ENCODE results near the gene F8A3. TPM values are rescaled to one million over a fixed set of nuclear protein-coding genes. Genes with fewer than 3 reads are reported as not detected.

F8A3 gene
- total RNA-seq, 4 donors from 2014 or later: 3.0 to 20.1 (median 14.5) TPM

DNA sequence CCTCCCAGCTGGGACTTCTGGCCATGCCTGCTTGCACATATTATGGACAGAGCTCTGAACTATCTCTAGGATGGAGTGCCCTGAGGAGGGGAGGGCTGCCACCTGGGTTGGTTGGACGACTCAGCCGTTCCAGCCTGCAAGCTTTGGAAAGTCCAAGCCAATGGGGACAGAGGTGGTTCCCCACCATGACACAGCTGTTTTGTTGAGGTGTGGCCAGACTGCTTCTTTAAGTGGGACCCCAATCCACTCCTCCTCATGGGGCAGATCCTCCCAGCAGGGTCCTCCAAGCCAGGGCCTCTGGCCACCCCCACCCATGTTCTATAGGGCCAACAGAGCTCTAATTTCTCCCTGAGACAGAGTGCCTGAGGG is 22.7 kb downstream of the F8A3 start:
- Histone ChIP-seq H3K36me3 (peaks cover 0 to 8% (median 0%) of the 10 kb centered on the region in 3 donors), H3K9me3 (no peaks in the 10 kb centered on the region), H3K27me3 (no peaks in the 10 kb centered on the region), H3K27ac (no peak overlapping the region), H3K4me1 (no peaks in the 10 kb centered on the region), H3K4me3 (no peak overlapping the region)
- DNase-seq (ENCODE audit: low spot score in 2 of 2): no peak
- WGBS, 2 donors: 95% methylated on average over 2 of the region's 2 CpGs; no CpG with 5 or more reads in 1 of the 2 donors
- TF ChIP-seq POLR2A (IDR thresholded peaks at IDR 0.05) (no peak), EP300 (IDR thresholded peaks at IDR 0.05) (no peak)
- TF ChIP-seq, protein P1, sequence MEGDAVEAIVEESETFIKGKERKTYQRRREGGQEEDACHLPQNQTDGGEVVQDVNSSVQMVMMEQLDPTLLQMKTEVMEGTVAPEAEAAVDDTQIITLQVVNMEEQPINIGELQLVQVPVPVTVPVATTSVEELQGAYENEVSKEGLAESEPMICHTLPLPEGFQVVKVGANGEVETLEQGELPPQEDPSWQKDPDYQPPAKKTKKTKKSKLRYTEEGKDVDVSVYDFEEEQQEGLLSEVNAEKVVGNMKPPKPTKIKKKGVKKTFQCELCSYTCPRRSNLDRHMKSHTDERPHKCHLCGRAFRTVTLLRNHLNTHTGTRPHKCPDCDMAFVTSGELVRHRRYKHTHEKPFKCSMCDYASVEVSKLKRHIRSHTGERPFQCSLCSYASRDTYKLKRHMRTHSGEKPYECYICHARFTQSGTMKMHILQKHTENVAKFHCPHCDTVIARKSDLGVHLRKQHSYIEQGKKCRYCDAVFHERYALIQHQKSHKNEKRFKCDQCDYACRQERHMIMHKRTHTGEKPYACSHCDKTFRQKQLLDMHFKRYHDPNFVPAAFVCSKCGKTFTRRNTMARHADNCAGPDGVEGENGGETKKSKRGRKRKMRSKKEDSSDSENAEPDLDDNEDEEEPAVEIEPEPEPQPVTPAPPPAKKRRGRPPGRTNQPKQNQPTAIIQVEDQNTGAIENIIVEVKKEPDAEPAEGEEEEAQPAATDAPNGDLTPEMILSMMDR (IDR thresholded peaks at IDR 0.05): no peak

- H3K9me3 ChIP-seq: no peaks in the 10 kb centered on the region
- 34 to 67% methylated on average over 3 to 9 of the region's 9 CpGs for WGBS, 2 donors
- H3K27me3 ChIP-seq: no peaks in the 10 kb centered on the region
- no peak overlapping the region for H3K4me3 ChIP-seq
- no peaks in the 10 kb centered on the region for H3K4me1 ChIP-seq
- no peak overlapping the region for H3K27ac ChIP-seq
- peaks cover 0 to 5% (median 0%) of the 10 kb centered on the region in 3 donors for H3K36me3 ChIP-seq
- peak in 1 of 2 donors; percentile 4 for DNase-seq (ENCODE audit: low spot score in 2 of 2)
- TF ChIP-seq, protein P1 (IDR thresholded peaks at IDR 0.05): no peak
- TF ChIP-seq EP300 (IDR thresholded peaks at IDR 0.05) (no peak), POLR2A (IDR thresholded peaks at IDR 0.05) (no peak)
Measured at GRCh38 chrX:155434906-155435743, 23.3 kb downstream of the F8A3 start.

- 73 to 96% methylated on average over 1 of the region's 1 CpG for WGBS, 2 donors
- Histone ChIP-seq H3K4me3 (no peak overlapping the region), H3K4me1 (no peaks in the 10 kb centered on the region), H3K9me3 (no peaks in the 10 kb centered on the region), H3K36me3 (no peaks in the 10 kb centered on the region), H3K27ac (no peak overlapping the region), H3K27me3 (no peaks in the 10 kb centered on the region)
- TF ChIP-seq POLR2A (IDR thresholded peaks at IDR 0.05) (no peak), EP300 (IDR thresholded peaks at IDR 0.05) (no peak)
- TF ChIP-seq, protein P1 (IDR thresholded peaks at IDR 0.05): no peak
- no peak for DNase-seq (ENCODE audit: low spot score in 2 of 2)
Measured at GRCh38 chrX:155417769-155418168, 40.7 kb downstream of the F8A3 start.

Small RNAs within 50 kb of the gene (small RNA-seq; reads per million reads assigned to genes)
- gene MIR1184-3: not detected

Other genes with a start within 250 kb of the F8A3 start
- gene VBP1, start 242.2 kb downstream of the F8A3 start, total RNA-seq: 10 to 100 TPM; 23.9 to 35.4 (median 29.6) TPM
- 1 to 10 TPM in 1 of 4 donors, under 1 TPM in 3; 0.22 to 1.8 (median 0.87) TPM for gene RAB39B, start 194.1 kb downstream of the F8A3 start, total RNA-seq
- gene CLIC2, start 124.0 kb downstream of the F8A3 start, total RNA-seq: 10 to 100 TPM; 12.0 to 21.6 (median 18.3) TPM
- 10 to 100 TPM in 1 of 4 donors, 1 to 10 TPM in 2, not detected in 1; 2.6 to 15.6 (median 3.8) TPM for gene F8A2, start 76.5 kb downstream of the F8A3 start, total RNA-seq
- 1 to 10 TPM in 2 of 4 donors, under 1 TPM in 2; 0.84 to 1.8 (median 1.00) TPM for gene SPRY3, start 154.0 kb upstream of the F8A3 start, total RNA-seq
- gene TMLHE, start 154.3 kb upstream of the F8A3 start, total RNA-seq: 10 to 100 TPM; 12.4 to 39.5 (median 25.8) TPM

All from tibial nerve (tissue), 4 donors.